ENCODE results near the gene DOCK11.

DNA sequence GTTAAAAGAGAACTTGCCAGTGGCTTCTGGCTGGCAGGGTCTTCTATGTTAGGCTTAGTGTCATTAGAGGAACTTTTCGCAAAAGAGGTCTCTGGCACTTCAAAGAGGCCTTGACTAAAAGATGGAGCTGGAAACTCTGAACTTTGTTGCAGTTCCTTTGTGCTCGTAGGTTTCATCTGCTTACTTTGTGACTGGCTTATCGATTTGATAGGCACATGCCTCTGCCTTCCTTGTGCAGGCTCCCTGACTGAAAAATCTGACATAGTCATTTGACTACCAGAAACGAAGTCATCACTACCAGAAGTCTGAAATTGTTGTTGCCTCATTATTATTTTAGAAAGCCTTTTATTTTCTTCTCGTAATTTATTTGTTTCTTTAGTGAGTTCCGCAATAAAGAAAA lies 137.9 kb downstream of the DOCK11 start:
- TF ChIP-seq POLR2A (IDR thresholded peaks at IDR 0.05) = no peak
- TF ChIP-seq, protein P1, sequence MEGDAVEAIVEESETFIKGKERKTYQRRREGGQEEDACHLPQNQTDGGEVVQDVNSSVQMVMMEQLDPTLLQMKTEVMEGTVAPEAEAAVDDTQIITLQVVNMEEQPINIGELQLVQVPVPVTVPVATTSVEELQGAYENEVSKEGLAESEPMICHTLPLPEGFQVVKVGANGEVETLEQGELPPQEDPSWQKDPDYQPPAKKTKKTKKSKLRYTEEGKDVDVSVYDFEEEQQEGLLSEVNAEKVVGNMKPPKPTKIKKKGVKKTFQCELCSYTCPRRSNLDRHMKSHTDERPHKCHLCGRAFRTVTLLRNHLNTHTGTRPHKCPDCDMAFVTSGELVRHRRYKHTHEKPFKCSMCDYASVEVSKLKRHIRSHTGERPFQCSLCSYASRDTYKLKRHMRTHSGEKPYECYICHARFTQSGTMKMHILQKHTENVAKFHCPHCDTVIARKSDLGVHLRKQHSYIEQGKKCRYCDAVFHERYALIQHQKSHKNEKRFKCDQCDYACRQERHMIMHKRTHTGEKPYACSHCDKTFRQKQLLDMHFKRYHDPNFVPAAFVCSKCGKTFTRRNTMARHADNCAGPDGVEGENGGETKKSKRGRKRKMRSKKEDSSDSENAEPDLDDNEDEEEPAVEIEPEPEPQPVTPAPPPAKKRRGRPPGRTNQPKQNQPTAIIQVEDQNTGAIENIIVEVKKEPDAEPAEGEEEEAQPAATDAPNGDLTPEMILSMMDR (IDR thresholded peaks at IDR 0.05) = no peak
